Measurements from ENCODE around the gene SPEG.

SPEG gene

GRCh38 chr2:219476652-219477151, 42.1 kb downstream of the SPEG start:
- no peak; the same call in 1 of the 2 replicates for TF ChIP-seq CTCF (conservative IDR thresholded peaks at IDR 0.05)
- no peak for TF ChIP-seq ZFX (IDR thresholded peaks at IDR 0.05)
- H3K27ac ChIP-seq = no peak overlapping the region

GRCh38 chr2:219477179-219477578, 42.5 kb downstream of the SPEG start:
- TF ChIP-seq CTCF (conservative IDR thresholded peaks at IDR 0.05) = no peak
- TF ChIP-seq ZFX (IDR thresholded peaks at IDR 0.05) = no peak
- H3K27ac ChIP-seq = no peak overlapping the region

GRCh38 chr2:219477815-219478214, 43.2 kb downstream of the SPEG start:
- no peak overlapping the region for H3K27ac ChIP-seq
- TF ChIP-seq CTCF (conservative IDR thresholded peaks at IDR 0.05) (no peak), ZFX (IDR thresholded peaks at IDR 0.05) (no peak)

- no peak overlapping the region for H3K27ac ChIP-seq
- no peak for TF ChIP-seq ZFX (IDR thresholded peaks at IDR 0.05)
- no peak for TF ChIP-seq CTCF (conservative IDR thresholded peaks at IDR 0.05)
These were observed 44.3 kb downstream of the SPEG start for GRCh38 chr2:219478916-219479315.

- TF ChIP-seq ZFX (IDR thresholded peaks at IDR 0.05) (no peak), CTCF (conservative IDR thresholded peaks at IDR 0.05) (no peak)
- H3K27ac ChIP-seq = no peak overlapping the region
These were observed 45.4 kb downstream of the SPEG start for GRCh38 chr2:219480004-219480403.

- TF ChIP-seq CTCF (conservative IDR thresholded peaks at IDR 0.05) (no peak), ZFX (IDR thresholded peaks at IDR 0.05) (no peak)
These were observed 48.2 kb downstream of the SPEG start for GRCh38 chr2:219482674-219483405.

GRCh38 chr2:219483451-219484342, 49.1 kb downstream of the SPEG start:
- H3K27ac ChIP-seq = no peak overlapping the region
- TF ChIP-seq CTCF (conservative IDR thresholded peaks at IDR 0.05) = no peak
- no peak for TF ChIP-seq ZFX (IDR thresholded peaks at IDR 0.05)

More at GRCh38 chr2:219482674-219483405, 48.2 kb downstream of the SPEG start:
- H3K27ac ChIP-seq = no peak overlapping the region

Data from C4-2B (cell line).